HL-60 (cell line): ENCODE data around the gene EIF2B2.

Source experiments
- CTCF ChIP-seq: IDR thresholded peaks from one replicate; pipeline ENCODE4 v1.5.1; 2011; ENCODE audit warnings: low read length, control low read depth, inconsistent platforms; ENCODE audit not compliant: insufficient read depth
- GABPA ChIP-seq: IDR thresholded peaks from 2 replicates; pipeline ENCODE4 v1.6.1; 2012; ENCODE audit warnings: low read depth
- POLR2AphosphoS5 ChIP-seq: IDR thresholded peaks from 2 replicates; pipeline ENCODE4 v1.6.1; 2012; ENCODE audit warnings: low read depth
- REST ChIP-seq: IDR thresholded peaks from 2 replicates; pipeline ENCODE4 v1.6.1; 2012; ENCODE audit warnings: low read depth; ENCODE audit not compliant: insufficient replicate concordance
- SPI1 ChIP-seq: IDR thresholded peaks from 2 replicates; pipeline ENCODE4 v1.6.1; 2012; ENCODE audit warnings: low read depth, mild to moderate bottlenecking, borderline replicate concordance

GRCh38 chr14:75022655-75023054 lies 19.9 kb downstream of the EIF2B2 start:
- TF ChIP-seq POLR2AphosphoS5 (no peak), CTCF (no peak), REST (no peak), SPI1 (no peak), GABPA (no peak)
